Fibroblast of peridontal ligament (primary cell): ENCODE results near the gene GLIS1.
A peak's percentile ranks its signal among the peaks of the same experiment; 100 is the strongest.

Experiments used
- DNase-seq: peaks from one replicate; pipeline ENCODE4 v3.0.0-alpha.2; 2010; ENCODE audit errors: extremely low read depth

Gene GLIS1

GRCh38 chr1:53465023-53465957, 273.7 kb downstream of the GLIS1 start:
- DNase-seq, result no peak

DNA sequence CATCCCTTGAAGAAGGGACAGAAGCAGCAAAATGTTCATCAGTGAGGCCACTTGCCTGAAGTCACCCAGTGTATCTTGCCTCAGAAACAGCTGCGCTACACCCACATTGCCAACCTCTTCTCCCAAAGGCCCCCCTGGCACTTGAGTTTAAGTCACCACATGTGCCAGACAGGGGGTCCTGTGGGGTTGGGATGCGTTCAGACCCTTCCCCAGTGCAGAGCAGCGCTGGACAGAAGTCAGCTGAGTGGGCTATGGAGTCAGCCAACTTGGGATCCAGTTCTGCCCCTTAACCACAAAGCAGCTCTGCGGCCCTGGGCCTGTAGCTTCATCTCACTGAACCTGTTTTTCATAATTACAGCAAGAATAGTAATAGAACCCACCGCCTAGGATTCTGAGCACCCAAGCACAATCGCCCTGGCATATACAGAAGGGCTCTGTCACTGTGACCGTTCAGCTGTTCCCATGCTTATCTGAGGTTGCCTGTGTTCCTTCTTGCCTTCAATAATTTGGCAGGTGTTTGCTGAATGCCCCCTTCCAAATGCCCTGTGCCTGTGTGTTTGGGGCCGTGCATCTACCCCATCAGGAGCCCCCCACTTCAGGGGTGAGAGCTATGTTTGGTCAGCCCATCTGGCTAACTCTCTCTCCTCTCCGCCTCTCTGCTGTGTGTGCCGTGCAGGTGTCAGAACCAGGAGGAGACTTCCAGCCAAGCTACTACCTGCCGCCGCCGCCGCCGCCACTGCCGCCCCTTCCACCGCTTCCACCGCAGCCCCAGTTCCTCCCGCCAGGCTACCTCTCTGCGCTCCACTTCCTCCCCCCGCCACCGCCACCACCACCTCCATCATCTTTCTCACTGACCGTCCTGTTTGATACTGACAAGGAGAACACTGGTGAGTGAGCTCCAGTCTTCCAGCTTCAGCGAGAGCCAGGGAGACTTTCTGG, 274.7 kb downstream of the GLIS1 start:
- DNase-seq, result no peak

- no peak for DNase-seq
These were observed 276.0 kb downstream of the GLIS1 start for GRCh38 chr1:53462769-53463501.

DNA sequence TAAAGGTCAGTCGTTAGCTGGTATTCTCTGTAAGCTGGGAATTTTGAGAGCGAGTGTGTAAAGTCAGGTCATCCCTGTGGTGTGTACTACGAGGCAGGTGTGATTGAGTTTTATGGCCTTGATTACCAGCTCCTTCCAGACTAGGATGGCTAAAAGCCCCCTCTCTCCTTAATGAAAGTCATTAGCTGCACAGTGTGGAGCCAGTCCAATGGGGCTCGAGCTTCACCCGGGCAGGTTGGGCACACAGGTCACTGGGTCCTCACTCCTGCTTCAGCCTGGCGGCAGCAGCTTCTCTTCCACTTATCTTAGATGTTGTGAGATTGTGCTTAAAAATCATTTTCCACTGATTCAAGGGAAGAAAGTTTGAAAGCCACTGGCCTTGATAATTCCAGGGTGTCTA, 276.8 kb downstream of the GLIS1 start:
- DNase-seq, result no peak

DNA sequence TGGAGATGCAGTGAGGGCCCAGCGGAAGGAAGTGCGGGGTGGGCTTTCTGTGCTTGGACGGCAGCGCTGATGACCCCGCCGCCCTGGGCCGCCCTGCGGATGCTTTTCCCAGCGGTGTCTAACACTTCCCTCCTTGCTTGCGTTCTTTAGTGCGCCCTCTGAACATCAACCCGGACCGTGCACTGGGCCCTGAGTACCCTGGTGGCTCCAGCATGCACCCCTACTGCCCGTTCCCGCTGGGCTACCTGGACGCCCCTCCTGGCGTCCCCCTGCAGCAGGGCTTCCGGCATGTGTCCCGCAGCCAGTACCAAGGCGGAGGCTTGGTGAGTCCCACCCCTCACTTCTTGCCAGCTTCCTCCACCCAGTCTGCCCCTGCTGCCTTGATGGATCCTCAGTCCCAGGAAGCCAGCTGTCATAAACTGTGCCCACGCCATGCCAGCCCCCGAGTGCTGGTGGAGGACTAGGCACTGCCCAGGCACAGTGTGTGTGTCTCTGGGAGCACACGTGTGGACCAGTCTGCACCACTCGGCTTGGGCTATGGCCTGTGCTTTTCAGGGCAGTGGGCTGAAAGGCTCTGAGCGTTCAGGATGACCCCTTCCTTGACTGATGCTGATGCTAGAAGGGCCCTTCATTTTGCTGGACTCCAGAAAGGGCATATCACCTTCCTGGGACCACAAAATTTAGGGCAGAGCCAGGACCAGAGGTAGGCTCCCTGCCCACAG, 277.5 kb downstream of the GLIS1 start:
- DNase-seq, result no peak

- no peak for DNase-seq
These were observed 278.2 kb downstream of the GLIS1 start for GRCh38 chr1:53460666-53461322.

DNA sequence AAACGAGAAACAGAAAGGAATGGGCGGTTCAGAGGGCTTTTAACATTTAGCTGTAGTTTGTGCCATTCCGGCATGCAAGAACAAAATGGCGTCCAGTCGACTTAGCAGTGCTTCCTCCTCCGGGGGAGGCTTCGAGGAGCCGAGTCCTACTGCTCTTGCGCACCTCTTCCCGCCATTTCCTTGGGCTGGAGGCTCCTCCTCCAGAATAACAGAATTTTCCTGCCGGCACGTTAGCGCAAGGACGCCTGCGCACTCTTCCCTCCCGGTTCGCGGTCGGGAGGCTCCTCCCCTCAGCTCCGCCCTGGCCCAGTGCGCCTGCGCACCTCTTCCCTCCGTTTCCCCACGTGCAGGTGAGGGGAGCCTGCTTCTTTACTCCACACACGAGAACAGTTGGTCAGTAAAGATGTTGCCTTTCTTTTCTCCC, 278.7 kb downstream of the GLIS1 start:
- DNase-seq, result no peak

DNA sequence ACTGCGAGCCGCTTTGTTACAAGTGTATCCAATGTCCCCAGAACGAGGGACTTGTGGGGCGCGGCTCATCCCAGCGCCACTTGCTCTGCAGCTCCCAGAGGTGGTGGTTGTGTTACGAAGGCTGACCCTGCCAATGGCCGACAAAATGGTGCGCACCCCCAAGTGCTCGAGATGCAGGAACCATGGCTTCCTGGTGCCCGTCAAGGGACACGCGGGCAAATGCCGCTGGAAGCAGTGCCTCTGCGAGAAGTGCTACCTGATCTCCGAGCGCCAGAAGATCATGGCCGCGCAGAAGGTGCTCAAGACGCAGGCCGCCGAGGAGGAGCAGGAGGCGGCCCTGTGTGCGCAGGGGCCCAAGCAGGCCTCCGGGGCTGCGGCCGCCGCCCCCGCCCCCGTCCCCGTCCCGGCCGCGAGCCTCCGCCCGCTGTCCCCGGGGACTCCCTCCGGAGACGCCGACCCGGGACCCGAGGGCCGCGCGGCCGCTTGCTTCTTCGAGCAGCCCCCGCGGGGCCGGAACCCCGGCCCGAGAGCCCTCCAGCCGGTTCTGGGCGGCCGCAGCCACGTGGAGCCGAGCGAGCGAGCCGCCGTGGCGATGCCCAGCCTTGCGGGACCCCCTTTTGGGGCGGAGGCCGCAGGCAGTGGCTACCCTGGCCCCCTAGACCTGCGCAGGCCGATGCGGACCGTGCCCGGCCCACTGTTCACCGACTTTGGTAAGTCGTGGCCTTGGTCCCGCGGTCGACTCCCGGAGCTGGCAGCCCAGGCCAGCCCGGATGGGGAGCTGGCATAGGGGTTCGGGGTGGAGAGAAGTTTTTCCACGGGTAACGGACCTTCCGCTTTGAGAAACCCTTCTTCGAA, 279.4 kb downstream of the GLIS1 start, which contains the start of gene DMRTB1:
Gene DMRTB1 (plus strand): TSS at position 79 of the 855 bp plus-strand sequence. CDS start 55 bp downstream, at position 134.
- DNase-seq, result no peak

DNA sequence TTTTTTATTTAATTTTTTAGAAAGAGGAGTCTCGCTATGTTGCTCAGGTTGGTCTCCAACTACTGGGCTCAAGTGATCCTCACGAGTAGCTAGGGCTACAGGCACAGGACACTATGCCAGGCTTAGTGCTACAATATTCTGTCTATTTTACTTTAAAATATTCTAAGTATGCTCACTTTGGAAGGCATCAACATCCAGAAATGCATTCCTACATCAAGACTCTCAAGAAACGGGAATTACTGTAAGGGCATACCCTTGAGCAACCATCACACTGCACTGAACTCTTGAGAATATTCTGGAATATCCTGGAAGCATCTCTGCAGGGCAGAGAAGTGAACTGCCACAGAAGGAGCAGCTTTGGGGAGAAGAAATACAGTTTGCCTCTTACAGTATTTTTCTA, 280.3 kb downstream of the GLIS1 start:
- peak; percentile 26 for DNase-seq
